B cell (primary cell): ENCODE data around the gene BORA. TPM values are rescaled to one million over a fixed set of nuclear protein-coding genes. Genes with fewer than 3 reads are reported as not detected.

Experiments
- ATAC-seq: fragments of 200-7000 bp; cut with Tn5 transposase; one replicate; pipeline ENCODE4 v1.10.0; 2021; ENCODE audit warnings: low read depth, mild to moderate bottlenecking, moderate number of reproducible peaks, moderate library complexity
- CTCF ChIA-PET: fragments of 350-600 bp; sonication (Branson Sonifier 250); formaldehyde crosslinking; loops from one replicate; lab custom pipeline; 2021; ENCODE audit warnings: antibody characterized with exemption, inconsistent platforms; lab: Charles Lee
- POLR2A ChIA-PET: fragments of 350-600 bp; sonication (Branson Sonifier 250); formaldehyde crosslinking; loops from one replicate; lab custom pipeline; 2021; ENCODE audit warnings: antibody characterized with exemption; lab: Charles Lee
- DNase-seq: peaks from one replicate; pipeline ENCODE4 v3.0.0; 2013
- H2AFZ ChIP-seq: 2 replicates; pipeline ENCODE4 v1.6.1; 2012; ENCODE audit warnings: mild to moderate bottlenecking, low read depth, low read length; ENCODE audit not compliant: insufficient read depth, poor library complexity, severe bottlenecking
- H3K27ac ChIP-seq, 2 donors: 1 replicate in 1 of 2; 2 replicates in 1 of 2; pipeline ENCODE4 v1.5.1; 2012 to 2013; ENCODE audit warnings: low read length in 2 of 2, mild to moderate bottlenecking in 2 of 2, moderate library complexity in 1 of 2
- H3K27me3 ChIP-seq, 4 experiments: fragments of 200-600 bp in 1 of 4; sonication (generic) in 1 of 4; replicated peaks in 1 of 4; 1 replicate in 2 of 4; 2 replicates in 2 of 4; pipeline versions ENCODE4 v1.6.1 to v1.7.0; 2013 to 2016; ENCODE audit warnings: low read length in 3 of 4, mild to moderate bottlenecking in 2 of 4, mixed read lengths in 1 of 4, moderate library complexity in 1 of 4; ENCODE audit not compliant: insufficient read depth in 4 of 4, control insufficient read depth in 3 of 4; ENCODE audit errors: control extremely low read depth in 1 of 4
- H3K36me3 ChIP-seq, 2 experiments: replicated peaks in 1 of 2; 1 replicate in 1 of 2; 2 replicates in 1 of 2; pipeline versions ENCODE4 v1.6.1 to v1.7.1; 2013; ENCODE audit warnings: low read length in 1 of 2; ENCODE audit not compliant: insufficient read depth in 2 of 2, control insufficient read depth in 1 of 2; ENCODE audit errors: control extremely low read depth in 1 of 2, extremely low read depth in 1 of 2
- H3K4me1 ChIP-seq, 2 donors: fragments of 200-600 bp in 1 of 2; sonication (generic) in 1 of 2; 1 replicate in 1 of 2; 2 replicates in 1 of 2; pipeline versions ENCODE4 v1.5.1 to v1.6.1; 2013 to 2017; ENCODE audit warnings: low read length in 2 of 2; ENCODE audit not compliant: control insufficient read depth in 2 of 2, insufficient read depth in 2 of 2
- H3K4me2 ChIP-seq: replicated peaks from 2 replicates; pipeline ENCODE3; 2012; ENCODE audit warnings: mild to moderate bottlenecking, low read depth, low read length; ENCODE audit not compliant: poor library complexity, severe bottlenecking
- H3K4me3 ChIP-seq, 5 experiments: fragments of 200-600 bp in 1 of 5; sonication (generic) in 1 of 5; 1 replicate in 3 of 5; 2 replicates in 2 of 5; pipeline versions ENCODE4 v1.5.1 to v1.7.0; 2011 to 2016; ENCODE audit warnings: low read length in 4 of 5, mild to moderate bottlenecking in 4 of 5, low read depth in 2 of 5, control low read depth in 1 of 5, moderate library complexity in 1 of 5; ENCODE audit not compliant: insufficient read depth in 1 of 5; ENCODE audit errors: control extremely low read depth in 1 of 5, extremely low read depth in 1 of 5
- H3K79me2 ChIP-seq: fragments of 200-600 bp; sonication (generic); one replicate; pipeline ENCODE4 v1.6.0; 2016; ENCODE audit warnings: low read length; ENCODE audit not compliant: control insufficient read depth, insufficient read depth
- H3K9ac ChIP-seq: fragments of 200-600 bp; sonication (generic); 2 replicates; pipeline ENCODE4 v1.6.1; 2017; ENCODE audit warnings: mild to moderate bottlenecking, low read length, moderate library complexity
- H3K9me3 ChIP-seq, 3 donors: one replicate each; pipeline versions ENCODE4 v1.6.1 to v1.7.1; 2013; ENCODE audit warnings: low read length in 2 of 3; ENCODE audit not compliant: control insufficient read depth in 2 of 3, insufficient read depth in 1 of 3; ENCODE audit errors: control extremely low read depth in 1 of 3
- H4K20me1 ChIP-seq: 2 replicates; pipeline ENCODE4 v1.6.0; 2012; ENCODE audit warnings: mild to moderate bottlenecking, low read length; ENCODE audit not compliant: insufficient read depth, control insufficient read depth, poor library complexity, severe bottlenecking
- H3K27ac Mint-ChIP-seq: one replicate; pipeline ENCODE4 v1.8.0; 2021; ENCODE audit warnings: mixed read lengths
- H3K27me3 Mint-ChIP-seq: one replicate; pipeline ENCODE4 v1.8.0; 2021; ENCODE audit warnings: mixed read lengths
- H3K4me1 Mint-ChIP-seq: one replicate; pipeline ENCODE4 v1.8.0; 2021; ENCODE audit warnings: mixed read lengths
- H3K4me3 Mint-ChIP-seq: one replicate; pipeline ENCODE4 v1.8.0; 2021; ENCODE audit warnings: mixed read lengths
- H3K9me3 Mint-ChIP-seq: one replicate; pipeline ENCODE4 v1.8.0; 2022; ENCODE audit warnings: mixed read lengths; ENCODE audit not compliant: insufficient read depth
- CTCF ChIP-seq: fragments of 200-600 bp; IDR thresholded peaks from one replicate; pipeline ENCODE4 v1.8.0; 2022; ENCODE audit warnings: antibody characterized with exemption, mild to moderate bottlenecking
- EZH2 ChIP-seq: IDR thresholded peaks from 2 replicates; pipeline ENCODE4 v1.6.1; 2012; ENCODE audit warnings: borderline replicate concordance, low read depth, mild to moderate bottlenecking, moderate library complexity, low read length; ENCODE audit not compliant: insufficient read depth, poor library complexity, severe bottlenecking
- WGBS: methylation state at CpG from one replicate; pipeline ENCODE4 v1.1.5; 2013; ENCODE audit warnings: missing lambda C conversion rate; ENCODE audit not compliant: insufficient coverage; 5-methylcytosine and 5-hydroxymethylcytosine counted together
- intact Hi-C: fragments of 100-400 bp; cut with micrococcal nuclease; formaldehyde crosslinking; loops from one replicate; pipeline ENCODE4 v1.10.0; 2022
- polyA plus RNA-seq: library from polyadenylated mRNA; depleted of rRNA; stranded (reverse); fragments of >200 nt; gene quantifications from 2 replicates; pipeline ENCODE4 v1.2.3, GENCODE V29; 2012
- small RNA-seq: library from RNA; depleted of rRNA; stranded (forward); fragments of <200 nt; gene quantifications from one replicate; pipeline ENCODE3, GENCODE V24; 2012; ENCODE audit warnings: low replicate concordance, low read depth; ENCODE audit not compliant: insufficient read length
- total RNA-seq, 2 donors: library from RNA; stranded (reverse); fragments of 120-200 nt in 1 of 2; gene quantifications; 1 replicate in 1 of 2; 2 replicates in 1 of 2; pipeline versions ENCODE4 v1.2.3 to v1.2.4, GENCODE V29; 2013 to 2022

BORA gene
- total and polyA plus RNA-seq, 2 donors (not counting 1 experiment from before 2014, with no cell fraction given): 4.8 to 7.2 TPM

GRCh38 chr13:72798817-72799216, 71.1 kb downstream of the BORA start:
- no peak for ATAC-seq

GRCh38 chr13:72804301-72804700, 76.6 kb downstream of the BORA start:
- H3K79me2 ChIP-seq: no peaks in the 10 kb centered on the region
- WGBS: 100% methylated on average over 1 of the region's 1 CpG
- no peak overlapping the region for H3K27ac Mint-ChIP-seq

More at GRCh38 chr13:72798817-72799216, 71.1 kb downstream of the BORA start:
- H3K36me3 ChIP-seq: peaks cover 1 to 43% of the 10 kb centered on the region in 2 experiments
- H2AFZ ChIP-seq: no peak overlapping the region
- no peak for DNase-seq
- ChIA-PET POLR2A (no interaction called here), CTCF (interaction anchor here (1.8 kb wide), 1 partner anchor 9 kb away, joined by 9 read pairs; no protein-coding TSS in a partner anchor)
- Mint-ChIP-seq H3K4me1 (no peaks in the 10 kb centered on the region), H3K9me3 (no peaks in the 10 kb centered on the region), H3K4me3 (no peak overlapping the region), H3K27me3 (no peaks in the 10 kb centered on the region), H3K27ac (no peak overlapping the region)
- H3K9me3 ChIP-seq: no peaks in the 10 kb centered on the region
- H3K27me3 ChIP-seq: no peaks in the 10 kb centered on the region
- intact Hi-C loops: no loop called here
- no peak overlapping the region for H3K4me2 ChIP-seq
- no peak for TF ChIP-seq EZH2
- TF ChIP-seq CTCF: no peak
- H3K4me3 ChIP-seq: no peak overlapping the region
- H3K27ac ChIP-seq: no peak overlapping the region
- H3K79me2 ChIP-seq: no peaks in the 10 kb centered on the region
- H3K9ac ChIP-seq: no peak overlapping the region
- peaks cover 10% of the 10 kb centered on the region for H4K20me1 ChIP-seq
- H3K4me1 ChIP-seq: no peaks in the 10 kb centered on the region
- WGBS: 0% methylated on average over 1 of the region's 3 CpGs

More at GRCh38 chr13:72804301-72804700, 76.6 kb downstream of the BORA start:
- DNase-seq: no peak
- H3K9me3 Mint-ChIP-seq: no peaks in the 10 kb centered on the region
- Histone ChIP-seq H3K9ac (no peak overlapping the region), H2AFZ (no peak overlapping the region), H4K20me1 (no peaks in the 10 kb centered on the region), H3K4me1 (no peaks in the 10 kb centered on the region), H3K9me3 (no peaks in the 10 kb centered on the region), H3K27me3 (no peaks in the 10 kb centered on the region), H3K4me3 (no peak overlapping the region), H3K4me2 (no peak overlapping the region), H3K27ac (no peak overlapping the region), H3K36me3 (peaks cover 0 to 15% of the 10 kb centered on the region in 2 experiments)
- TF ChIP-seq EZH2 (no peak), CTCF (no peak)
- CTCF ChIA-PET: no interaction called here
- no peak for ATAC-seq
- no peak overlapping the region for H3K4me3 Mint-ChIP-seq
- H3K27me3 Mint-ChIP-seq: no peaks in the 10 kb centered on the region
- POLR2A ChIA-PET: no interaction called here
- no peaks in the 10 kb centered on the region for H3K4me1 Mint-ChIP-seq
- intact Hi-C loops: no loop called here

Small RNA genes within 50 kb of the gene (small RNA-seq; reads per million reads assigned to genes)
- not detected for gene RNU6-80P

Other genes starting within 250 kb of the BORA start
- gene MZT1, start 294 bp upstream of the BORA start, total RNA-seq: 5.7 TPM in 2 replicates
- 2.1 and 5.1 TPM in 2 replicates for gene MZT1, start 294 bp upstream of the BORA start, polyA plus RNA-seq
- gene DIS3, start 54.0 kb downstream of the BORA start, total RNA-seq: 39.8 and 40.6 TPM in 2 replicates
- gene DIS3, start 54.0 kb downstream of the BORA start, polyA plus RNA-seq: 10.4 and 14.9 TPM in 2 replicates
- 42.2 and 43.1 TPM in 2 replicates for gene PIBF1, start 54.2 kb downstream of the BORA start, total RNA-seq
- gene PIBF1, start 54.2 kb downstream of the BORA start, polyA plus RNA-seq: 4.5 and 9.9 TPM in 2 replicates